ENCODE results near the gene CACNA1H.
"Not testable (repeated sequence)": the region's sequence is repeated elsewhere in the genome, so short reads cannot be mapped to it uniquely, and the experiment has no call there.

CACNA1H gene

GRCh38 chr16:1213796-1214372 is 61.0 kb downstream of the CACNA1H start:
- no peak for DNase-seq (ENCODE audit: low read depth in 2 of 2)

GRCh38 chr16:1214719-1215118 is 61.8 kb downstream of the CACNA1H start:
- no peak for DNase-seq (ENCODE audit: low read depth in 2 of 2)

GRCh38 chr16:1215574-1216295 is 62.8 kb downstream of the CACNA1H start:
- no peak for DNase-seq (ENCODE audit: low read depth in 2 of 2)

- DNase-seq (ENCODE audit: low read depth in 2 of 2): no peak
Measured at GRCh38 chr16:1216296-1216619, 63.4 kb downstream of the CACNA1H start.

GRCh38 chr16:1216681-1217400 is 63.9 kb downstream of the CACNA1H start:
- DNase-seq (ENCODE audit: low read depth in 2 of 2): no peak

- no peak for DNase-seq (ENCODE audit: low read depth in 2 of 2)
Measured at GRCh38 chr16:1217526-1217925, 64.6 kb downstream of the CACNA1H start.

- no peak for DNase-seq (ENCODE audit: low read depth in 2 of 2)
Measured at GRCh38 chr16:1218061-1218929, 65.4 kb downstream of the CACNA1H start.

- DNase-seq (ENCODE audit: low read depth in 2 of 2): no peak
Measured at GRCh38 chr16:1218930-1219611, 66.2 kb downstream of the CACNA1H start.

GRCh38 chr16:1220098-1220728 is 67.3 kb downstream of the CACNA1H start:
- DNase-seq (ENCODE audit: low read depth in 2 of 2): no peak

GRCh38 chr16:1220841-1221627 is 68.1 kb downstream of the CACNA1H start:
- DNase-seq (ENCODE audit: low read depth in 2 of 2): no peak

- DNase-seq (ENCODE audit: low read depth in 2 of 2): no peak
Measured at GRCh38 chr16:1221628-1222552, 69.0 kb downstream of the CACNA1H start.

GRCh38 chr16:1222553-1223354 is 69.8 kb downstream of the CACNA1H start:
- DNase-seq (ENCODE audit: low read depth in 2 of 2): no peak

- DNase-seq (ENCODE audit: low read depth in 2 of 2): no peak
Measured at GRCh38 chr16:1223355-1224214, 70.7 kb downstream of the CACNA1H start.

- no peak for DNase-seq (ENCODE audit: low read depth in 2 of 2)
Measured at GRCh38 chr16:1224558-1224957, 71.7 kb downstream of the CACNA1H start.

- no peak for DNase-seq (ENCODE audit: low read depth in 2 of 2)
Measured at GRCh38 chr16:1225051-1225451, 72.1 kb downstream of the CACNA1H start, which contains the start of gene TPSG1. TSS of gene TPSG1 (minus strand) at chr16:1225268. CDS start at chr16:1225252, 16 bp downstream.

- not testable (repeated sequence) for DNase-seq (ENCODE audit: low read depth in 2 of 2)
Measured at GRCh38 chr16:1225728-1226311, 72.9 kb downstream of the CACNA1H start.

GRCh38 chr16:1226692-1227091 is 73.8 kb downstream of the CACNA1H start:
- DNase-seq (ENCODE audit: low read depth in 2 of 2): not testable (repeated sequence)
